Fibroblast of lung (primary cell): ENCODE measurements around the gene PTPRH. TPM values are rescaled to one million over a fixed set of nuclear protein-coding genes. Genes with fewer than 3 reads are reported as not detected.
"Not testable (repeated sequence)": the region's sequence is repeated elsewhere in the genome, so short reads cannot be mapped to it uniquely, and the experiment has no call there.

Experiments
- DNase-seq, 2 donors: peaks; one replicate each; pipeline versions ENCODE4 v3.0.0 to v3.0.0-alpha.2; 2010; ENCODE audit warnings: low read depth in 2 of 2
- H2AFZ ChIP-seq: 2 replicates; pipeline ENCODE4 v1.5.1; 2012; ENCODE audit warnings: low read length, control low read depth, inconsistent platforms
- H3K27ac ChIP-seq: 2 replicates; pipeline ENCODE4 v1.5.1; 2011; ENCODE audit warnings: low read length, control low read depth; ENCODE audit not compliant: insufficient read depth
- H3K27me3 ChIP-seq: 2 replicates; pipeline ENCODE4 v1.5.1; 2011; ENCODE audit warnings: mild to moderate bottlenecking, low read length; ENCODE audit not compliant: control insufficient read depth, insufficient read depth
- H3K36me3 ChIP-seq: 2 replicates; pipeline ENCODE4 v1.5.1; 2011; ENCODE audit warnings: low read length; ENCODE audit not compliant: control insufficient read depth, insufficient read depth
- H3K4me1 ChIP-seq: 2 replicates; pipeline ENCODE4 v1.5.1; 2011; ENCODE audit warnings: low read length; ENCODE audit not compliant: control insufficient read depth, insufficient read depth; ENCODE audit errors: extremely low read depth
- H3K4me2 ChIP-seq: 2 replicates; pipeline ENCODE4 v1.5.1; 2011; ENCODE audit warnings: low read length, control low read depth; ENCODE audit not compliant: insufficient read depth; ENCODE audit errors: extremely low read depth
- H3K4me3 ChIP-seq, 4 experiments: fragments of 200-600 bp in 1 of 4; sonication (generic) in 1 of 4; replicated peaks in 1 of 4; 2 replicates each; pipeline ENCODE4 v1.5.1; 2011 to 2016; ENCODE audit warnings: low read length in 4 of 4, low read depth in 3 of 4, mild to moderate bottlenecking in 3 of 4, control low read depth in 2 of 4, inconsistent platforms in 1 of 4, mixed read lengths in 1 of 4; ENCODE audit not compliant: insufficient read depth in 1 of 4; ENCODE audit errors: control extremely low read depth in 1 of 4
- H3K79me2 ChIP-seq: 2 replicates; pipeline ENCODE4 v1.5.1; 2012; ENCODE audit warnings: mild to moderate bottlenecking, low read length, inconsistent platforms; ENCODE audit not compliant: control insufficient read depth, insufficient read depth
- H3K9ac ChIP-seq: 2 replicates; pipeline ENCODE4 v1.5.1; 2011; ENCODE audit warnings: mild to moderate bottlenecking, low read length, control low read depth; ENCODE audit not compliant: insufficient read depth
- H3K9me3 ChIP-seq: 2 replicates; pipeline ENCODE4 v1.5.1; 2012; ENCODE audit warnings: low read depth, low read length; ENCODE audit not compliant: control insufficient read depth, insufficient read depth
- H4K20me1 ChIP-seq: 2 replicates; pipeline ENCODE4 v1.5.1; 2011; ENCODE audit warnings: low read length; ENCODE audit not compliant: control insufficient read depth, insufficient read depth; ENCODE audit errors: extremely low read depth
- CTCF ChIP-seq, 2 donors: IDR thresholded peaks in 1 of 2; conservative IDR thresholded peaks in 1 of 2; 1 replicate in 1 of 2; 2 replicates in 1 of 2; pipeline ENCODE4 v1.5.1; 2011 to 2012; ENCODE audit warnings: low read length in 2 of 2, control low read depth in 1 of 2, inconsistent platforms in 1 of 2, low read depth in 1 of 2, mild to moderate bottlenecking in 1 of 2
- EZH2 ChIP-seq: IDR thresholded peaks from 2 replicates; pipeline ENCODE4 v1.5.1; 2012; ENCODE audit warnings: low read length, control low read depth, mild to moderate bottlenecking; ENCODE audit errors: missing control alignments
- polyA plus RNA-seq, 2 donors: library from polyadenylated mRNA; depleted of rRNA in 1 of 2; stranded (reverse) in 1 of 2; unstranded in 1 of 2; fragments of >200 nt; gene quantifications; 2 replicates each; pipeline ENCODE4 v1.2.1, GENCODE V29; 2011 to 2012; ENCODE audit warnings: missing spikeins in 1 of 2
- total RNA-seq: library from RNA; depleted of rRNA; stranded (reverse); fragments of >200 nt; gene quantifications from 2 replicates; pipeline ENCODE4 v1.2.1, GENCODE V29; 2014

PTPRH gene
- total and polyA plus RNA-seq, 2 donors (not counting 1 experiment from before 2014, with no cell fraction given): 4.4 to 19.5 TPM

DNA sequence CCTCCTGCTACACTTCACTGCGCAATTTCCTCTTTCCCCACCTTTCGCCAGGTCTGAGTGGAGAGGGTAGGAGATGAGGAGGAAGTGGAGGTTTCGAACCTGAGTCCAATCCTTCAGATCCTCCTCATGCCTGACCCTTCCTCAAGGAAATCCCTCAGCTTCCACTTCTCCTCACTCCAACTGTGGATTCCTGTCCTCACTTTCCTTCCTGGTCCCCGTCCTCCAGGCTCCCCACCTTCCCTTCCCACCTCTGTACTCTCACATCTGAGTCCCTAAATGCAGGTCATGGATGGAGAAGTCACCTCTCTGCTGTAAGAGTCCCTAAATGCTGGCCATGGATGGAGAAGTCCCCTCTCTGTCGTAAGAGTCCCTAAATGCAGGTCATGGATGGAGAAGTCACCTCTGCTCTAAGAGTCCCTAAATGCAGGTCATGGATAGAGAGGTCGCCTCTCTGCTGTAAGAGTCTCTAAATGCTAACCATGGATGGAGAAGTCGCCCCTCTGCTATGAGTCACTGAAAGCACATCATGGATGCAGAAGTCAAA is 16.2 kb upstream of the PTPRH start:
- H3K79me2 ChIP-seq: no peaks in the 10 kb centered on the region
- H3K36me3 ChIP-seq: peaks cover 15% of the 10 kb centered on the region
- H3K9me3 ChIP-seq: no peaks in the 10 kb centered on the region
- H3K4me3 ChIP-seq: no peak overlapping the region
- no peak overlapping the region for H2AFZ ChIP-seq
- TF ChIP-seq EZH2 (no peak), CTCF (conservative IDR thresholded peaks at IDR 0.05 in 1 of 2, IDR thresholded peaks at IDR 0.05 in 1 of 2; ENCODE audit: low read depth in 1 of 2, low read length in 2 of 2) (no peak)
- DNase-seq: no peak
- H3K4me2 ChIP-seq: no peak overlapping the region
- no peak overlapping the region for H3K27ac ChIP-seq
- no peaks in the 10 kb centered on the region for H3K27me3 ChIP-seq
- H3K4me1 ChIP-seq: no peaks in the 10 kb centered on the region
- H4K20me1 ChIP-seq: no peaks in the 10 kb centered on the region
- no peak overlapping the region for H3K9ac ChIP-seq

GRCh38 chr19:55224679-55225414 is 15.5 kb upstream of the PTPRH start:
- H3K4me3 ChIP-seq, DNase-seq: not testable (repeated sequence)

DNA sequence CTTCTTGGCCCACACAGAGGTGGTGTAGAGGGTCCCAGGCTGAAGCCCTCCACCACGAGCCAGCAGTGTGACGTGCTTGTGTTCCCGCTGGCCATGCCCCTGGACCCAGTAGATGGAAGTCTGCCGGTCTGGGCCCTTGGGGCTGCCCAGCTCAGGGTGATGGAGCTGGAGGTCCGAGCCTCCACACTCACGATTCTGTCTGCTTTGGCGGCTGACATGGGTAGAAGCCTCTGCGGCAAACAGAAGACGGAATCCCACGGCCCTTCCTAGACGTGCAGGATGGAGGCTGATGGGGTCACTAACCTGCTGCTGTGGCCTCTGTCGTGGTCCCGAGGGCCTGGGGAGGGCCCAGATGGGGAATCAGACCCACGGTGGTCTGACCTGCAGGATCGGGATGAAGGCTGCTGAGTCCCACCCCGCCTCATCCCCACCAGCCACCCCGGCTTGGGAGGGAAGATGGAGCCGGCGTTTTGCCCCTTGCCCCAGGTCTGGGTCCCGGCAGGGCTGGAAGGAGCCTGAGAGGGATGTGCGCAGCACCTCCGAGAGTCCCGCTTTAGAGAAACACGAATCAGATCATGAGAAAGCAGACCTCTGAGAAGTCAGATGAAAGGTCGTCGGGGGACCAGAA is 14.9 kb upstream of the PTPRH start:
- no peaks in the 10 kb centered on the region for H3K9me3 ChIP-seq
- DNase-seq: no peak
- no peak for TF ChIP-seq EZH2

More at GRCh38 chr19:55224679-55225414, 15.5 kb upstream of the PTPRH start:
- not testable (repeated sequence) for H3K4me2 ChIP-seq, H3K9ac ChIP-seq, H3K4me1 ChIP-seq, H4K20me1 ChIP-seq, H3K9me3 ChIP-seq, H3K27me3 ChIP-seq, H3K27ac ChIP-seq, H2AFZ ChIP-seq, H3K79me2 ChIP-seq
- H3K36me3 ChIP-seq: peaks cover 12% of the 10 kb centered on the region

More for the DNA sequence above, 14.9 kb upstream of the PTPRH start:
- no peaks in the 10 kb centered on the region for H3K4me1 ChIP-seq
- H3K9ac ChIP-seq: no peak overlapping the region
- no peaks in the 10 kb centered on the region for H4K20me1 ChIP-seq
- H3K36me3 ChIP-seq: peaks cover 10% of the 10 kb centered on the region
- H3K27me3 ChIP-seq: no peaks in the 10 kb centered on the region
- no peak overlapping the region for H3K27ac ChIP-seq
- no peaks in the 10 kb centered on the region for H3K79me2 ChIP-seq
- no peak overlapping the region for H3K4me2 ChIP-seq
- H2AFZ ChIP-seq: no peak overlapping the region
- H3K4me3 ChIP-seq: no peak overlapping the region
